ENCODE data around the gene C6orf163.
A peak's percentile ranks its signal among the peaks of the same experiment; 100 is the strongest.
"Not testable (repeated sequence)": the region's sequence is repeated elsewhere in the genome, so short reads cannot be mapped to it uniquely, and the experiment has no call there.

C6orf163 gene

DNA sequence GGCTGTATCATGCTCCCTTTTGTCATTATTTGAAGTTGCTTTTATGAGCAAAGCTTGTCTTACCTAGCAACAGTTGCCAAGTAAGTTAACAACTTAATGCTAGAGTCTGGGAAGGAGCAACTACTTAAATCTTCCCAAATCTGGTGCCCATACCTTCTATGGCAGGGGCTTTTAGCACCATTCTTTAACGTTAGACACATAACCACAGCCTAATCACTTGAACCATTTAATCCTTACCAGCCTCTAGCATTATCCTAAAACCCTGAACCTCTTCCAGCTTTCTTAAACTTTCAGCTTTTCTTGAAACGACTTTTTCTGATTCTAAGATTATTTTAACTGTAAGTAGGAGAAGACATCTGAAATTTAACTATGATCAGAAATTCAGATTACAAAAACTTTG is at the start of gene C6orf163:
Gene C6orf163, plus strand, starts transcription at position 83 of the 400 bp plus-strand sequence. Its CDS starts 287 bp downstream, at position 370.
- DNase-seq = no peak

GRCh38 chr6:87297119-87297518 is 47.5 kb upstream of the C6orf163 start:
- DNase-seq = no peak

- not testable (repeated sequence) for DNase-seq
These were observed 43.3 kb upstream of the C6orf163 start for GRCh38 chr6:87301277-87301676.

DNA sequence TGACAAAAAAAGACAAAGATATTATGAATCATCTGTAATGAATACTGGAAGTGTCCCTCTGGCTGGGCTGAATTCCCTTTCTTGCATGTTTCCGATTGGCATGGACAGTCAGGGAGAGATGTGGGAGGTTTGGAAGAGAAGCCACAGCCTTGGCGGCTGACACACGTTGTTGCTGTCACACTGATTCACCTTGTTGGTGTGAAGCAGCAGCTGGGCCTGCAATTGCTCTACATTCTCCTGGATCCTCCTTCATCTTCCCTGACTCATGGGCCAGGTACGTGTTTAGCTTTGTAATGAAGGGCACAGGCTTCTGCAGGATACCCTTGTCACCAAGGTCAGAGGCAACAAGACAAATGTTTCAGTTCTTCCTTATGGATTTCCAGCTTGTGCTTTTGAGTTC is 35.6 kb upstream of the C6orf163 start:
- DNase-seq = no peak

GRCh38 chr6:87312860-87313259 is 31.8 kb upstream of the C6orf163 start:
- no peak for DNase-seq

GRCh38 chr6:87315071-87315470 is 29.5 kb upstream of the C6orf163 start:
- DNase-seq = no peak

DNA sequence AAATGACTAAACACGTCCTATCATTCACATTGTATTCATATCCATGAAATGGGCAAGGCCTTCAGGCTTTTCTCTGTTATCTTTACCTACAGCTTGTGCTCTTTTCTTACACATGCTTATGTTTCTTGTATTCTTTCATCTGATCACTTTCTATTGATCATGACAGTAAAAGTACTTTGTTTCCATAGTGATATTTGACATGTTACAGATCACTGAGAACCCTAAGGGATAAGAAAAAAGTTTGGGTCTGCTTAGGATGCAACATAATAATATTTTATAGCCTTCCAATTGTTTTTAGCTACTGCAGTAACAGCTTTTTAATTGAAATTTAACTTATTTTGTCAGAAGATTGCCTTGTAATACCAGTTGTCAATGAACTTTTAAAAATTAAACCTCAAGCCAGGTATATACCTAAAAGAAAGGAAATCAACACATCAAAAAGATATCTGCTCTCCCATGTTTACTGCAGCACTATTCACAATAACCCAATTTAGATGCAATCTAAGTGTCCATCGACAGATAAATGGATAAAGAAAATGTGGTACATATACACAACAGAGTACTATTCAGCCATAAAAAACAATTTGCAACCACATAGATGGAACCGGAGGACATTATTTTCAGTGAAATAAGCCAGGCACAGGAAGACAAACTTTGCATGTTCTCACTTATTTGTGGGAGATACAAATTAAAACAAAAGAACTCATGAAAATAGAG is 25.2 kb upstream of the C6orf163 start:
- no peak for DNase-seq

DNA sequence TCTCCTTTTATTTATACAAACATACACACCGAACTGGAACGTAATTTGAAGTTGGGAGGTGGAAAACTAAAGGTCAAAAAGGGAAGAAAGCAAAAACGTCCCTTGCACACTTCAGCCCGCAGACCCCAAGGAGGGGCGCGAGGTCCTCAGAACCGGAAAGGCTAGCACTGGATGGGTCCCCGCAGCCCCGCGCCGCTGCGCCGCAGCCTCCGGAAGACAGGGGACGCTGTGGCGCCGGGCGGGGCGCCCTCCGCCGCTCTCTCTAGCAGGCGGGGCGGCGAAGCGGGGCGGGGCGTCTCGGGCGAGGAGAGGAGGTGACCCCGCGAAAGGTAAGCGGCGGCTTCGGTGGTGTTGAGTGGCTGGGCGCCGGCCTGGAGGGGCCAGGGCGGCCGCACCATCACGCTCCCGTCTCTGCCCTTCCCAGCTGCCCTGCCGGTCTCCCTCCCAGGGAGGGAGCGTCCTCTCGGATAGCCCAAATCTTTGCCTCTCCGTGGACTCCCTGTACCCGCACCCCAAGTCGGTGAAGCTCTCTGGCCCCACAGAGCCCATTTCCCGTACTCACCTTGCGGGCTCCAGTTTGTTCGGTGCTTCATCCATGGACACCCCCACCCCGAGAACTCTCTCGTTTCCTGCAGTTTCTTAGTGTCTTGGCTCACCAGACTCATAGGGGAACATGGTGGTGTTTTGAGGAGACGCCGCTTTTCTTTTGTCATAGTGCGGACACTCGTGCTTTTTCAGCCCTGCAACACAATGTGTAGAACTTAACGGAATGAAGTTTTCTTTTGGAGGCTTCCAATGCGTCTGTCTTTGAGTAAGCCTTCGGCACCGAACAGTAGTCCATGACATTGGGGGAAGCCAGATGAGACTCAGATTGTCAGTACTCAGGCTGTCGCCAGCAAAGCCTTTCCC is 22.1 kb upstream of the C6orf163 start, which contains the start of gene SMIM8:
Gene SMIM8, plus strand, starts transcription at position 285 of the 909 bp plus-strand sequence. CDS start 14,444 bp downstream, outside the sequence.
- DNase-seq = peak; percentile 84

DNA sequence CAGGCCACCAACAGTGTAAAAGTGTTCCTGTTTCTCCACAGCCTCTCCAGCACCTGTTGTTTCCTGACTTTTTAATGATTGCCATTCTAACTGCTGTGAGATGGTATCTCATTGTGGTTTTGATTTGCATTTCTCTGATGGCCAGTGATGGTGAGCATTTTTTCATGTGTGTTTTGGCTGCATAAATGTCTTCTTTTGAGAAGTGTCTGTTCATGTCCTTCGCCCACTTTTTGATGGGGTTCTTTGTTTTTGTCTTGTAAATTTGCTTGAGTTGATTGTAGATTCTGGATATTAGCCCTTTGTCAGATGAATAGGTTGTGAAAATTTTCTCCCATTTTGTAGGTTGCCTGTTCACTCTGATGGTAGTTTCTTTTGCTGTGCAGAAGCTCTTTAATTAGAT is 20.7 kb upstream of the C6orf163 start:
- DNase-seq = not testable (repeated sequence)

GRCh38 chr6:87330961-87331360 is 13.7 kb upstream of the C6orf163 start:
- DNase-seq = no peak

DNA sequence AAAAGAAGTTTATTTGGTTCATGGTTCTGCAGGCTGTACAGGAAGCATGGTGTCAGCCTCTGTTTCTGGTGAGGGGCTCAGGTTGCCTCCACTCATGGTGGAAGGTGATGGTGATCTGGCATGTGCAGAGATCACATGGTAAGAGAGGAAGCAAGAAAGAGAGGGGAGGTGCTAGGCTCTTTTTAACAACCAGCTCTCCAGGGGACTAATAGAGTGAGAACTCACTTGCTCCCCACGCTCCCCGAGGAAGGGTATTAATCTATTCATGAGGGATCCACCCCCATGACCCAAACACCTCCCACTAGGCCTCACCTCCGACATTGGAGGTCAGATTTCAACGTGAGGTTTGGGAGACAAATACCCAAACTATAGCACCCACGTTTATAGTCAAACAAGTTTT is 11.6 kb upstream of the C6orf163 start:
- no peak for DNase-seq

- DNase-seq = no peak
These were observed 10.9 kb upstream of the C6orf163 start for GRCh38 chr6:87333591-87334181.

DNA sequence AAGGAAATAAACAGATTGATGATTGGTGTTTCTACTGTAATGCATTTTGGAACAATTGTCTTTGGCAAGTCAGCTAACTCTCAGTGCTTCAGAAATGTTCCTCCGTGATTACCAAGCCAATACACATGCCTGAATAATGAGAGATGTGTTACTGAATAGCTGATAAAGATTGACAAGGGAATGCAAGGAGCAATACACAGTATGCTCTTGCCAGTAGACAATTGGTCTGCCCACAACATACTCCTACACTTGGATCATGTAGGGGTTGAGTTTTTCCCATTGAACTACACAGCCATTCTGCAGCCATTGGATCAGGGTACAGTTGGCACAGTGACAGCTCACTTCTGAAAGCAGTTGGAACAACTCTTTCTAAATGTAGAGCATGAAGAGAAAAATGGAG is 9.9 kb upstream of the C6orf163 start:
- no peak for DNase-seq

GRCh38 chr6:87336367-87336766 is 8.2 kb upstream of the C6orf163 start:
- DNase-seq = no peak

DNA sequence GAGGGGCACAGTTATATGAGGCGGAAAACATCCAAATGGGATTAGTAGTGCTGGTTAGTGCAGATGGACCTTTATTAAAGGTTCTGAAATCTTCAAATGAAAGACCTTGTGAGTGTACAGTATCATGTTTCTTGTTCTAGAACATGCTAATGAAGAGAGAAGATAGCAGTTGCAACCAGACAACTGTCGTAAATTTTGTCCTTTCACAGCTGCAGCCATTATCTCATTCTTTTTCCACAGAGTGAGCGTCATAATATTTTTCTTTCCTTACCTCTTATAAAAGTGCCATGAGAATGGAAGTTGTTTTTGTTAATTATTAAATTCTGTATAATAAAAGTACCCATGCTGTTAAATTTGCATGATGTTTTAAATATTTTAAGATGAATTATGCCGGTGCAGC is 4.4 kb upstream of the C6orf163 start:
- DNase-seq = no peak

- no peak for DNase-seq
These were observed 3.5 kb upstream of the C6orf163 start for GRCh38 chr6:87341158-87341557.

DNA sequence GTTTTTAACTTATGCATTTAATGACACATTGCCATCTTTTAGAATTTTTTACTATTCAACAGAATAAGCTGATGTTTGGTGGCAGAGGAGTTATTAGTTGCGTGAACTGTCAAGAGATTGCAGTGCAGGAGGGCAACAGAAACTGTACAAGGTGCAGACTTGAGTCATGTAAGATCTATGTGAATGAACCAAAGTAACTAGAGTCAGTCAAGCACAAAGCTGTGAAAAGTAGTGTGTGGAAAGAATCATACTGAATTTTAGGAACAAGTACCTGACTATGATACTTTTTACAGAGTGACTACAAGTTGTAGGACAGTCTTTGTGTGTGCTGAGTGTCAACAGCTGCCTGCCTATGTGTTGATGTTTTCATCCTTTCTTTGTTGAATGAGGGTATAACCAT is 2.7 kb upstream of the C6orf163 start:
- DNase-seq = no peak

DNA sequence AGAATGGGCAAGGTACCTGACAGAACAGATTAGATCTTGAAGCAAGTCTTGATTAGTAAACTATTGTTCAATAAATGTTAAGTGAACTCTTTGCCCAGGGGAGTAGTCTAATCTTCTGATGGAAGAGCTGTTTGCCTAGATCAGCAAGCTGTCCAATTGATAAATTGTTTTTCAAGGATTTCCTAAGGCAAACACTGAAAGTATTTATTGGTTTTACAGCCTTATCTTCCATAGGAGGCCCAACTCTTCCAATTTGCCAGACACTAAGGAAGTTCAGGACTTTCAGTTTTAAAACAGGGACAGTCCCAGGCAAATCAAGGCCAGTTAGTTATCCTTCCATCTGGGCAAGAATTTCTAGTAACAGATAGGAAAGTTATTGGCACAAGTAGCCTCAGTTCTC is 1.8 kb upstream of the C6orf163 start:
- no peak for DNase-seq

DNA sequence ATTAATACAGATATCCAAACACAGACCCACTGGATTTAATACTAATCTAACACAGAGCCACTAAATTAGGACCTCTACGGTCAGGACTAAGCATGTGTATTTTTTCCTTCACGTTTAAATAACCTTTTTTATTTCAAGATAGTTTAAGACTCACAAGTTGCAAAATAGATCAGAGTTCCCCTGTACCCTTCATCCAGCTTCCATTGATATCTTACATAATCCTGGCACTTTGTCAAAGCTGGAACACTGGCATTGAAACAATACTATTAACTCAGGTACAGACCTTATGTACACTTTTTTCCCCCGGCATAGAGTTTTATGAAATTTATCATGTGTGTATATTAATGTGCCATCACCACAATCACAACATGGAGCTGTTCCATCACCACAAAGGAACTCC is 2.1 kb downstream of the C6orf163 start:
- DNase-seq = no peak

GRCh38 chr6:87349896-87350295 is 5.3 kb downstream of the C6orf163 start:
- DNase-seq = no peak

- DNase-seq = no peak
These were observed 5.9 kb downstream of the C6orf163 start for GRCh38 chr6:87350516-87350915.

- no peak for DNase-seq
These were observed 7.0 kb downstream of the C6orf163 start for GRCh38 chr6:87351583-87351982.

DNA sequence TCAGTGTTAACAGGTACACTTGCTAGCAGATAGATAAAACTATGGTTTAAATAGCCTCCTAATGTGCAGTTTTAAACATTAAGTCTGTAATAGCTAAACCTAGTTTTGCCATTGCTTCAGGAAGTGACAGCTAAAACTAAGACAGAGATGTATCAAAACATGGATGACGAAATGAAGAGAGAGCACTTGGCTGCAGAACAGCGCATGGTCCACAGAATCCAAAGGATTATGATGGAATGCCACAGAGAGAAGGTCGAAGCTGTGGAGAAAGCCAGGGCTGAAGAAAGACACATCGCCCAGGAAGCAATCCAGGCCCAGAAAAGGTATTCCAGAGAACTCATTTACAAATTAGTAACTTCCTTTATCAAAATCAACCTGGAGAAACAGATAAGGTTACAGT is 11.6 kb downstream of the C6orf163 start:
- no peak for DNase-seq

Data from NCI-H1105 (cell line).